ENCODE results near the gene LCE3C.

The LCE3C gene

GRCh38 chr1:152622803-152623202 is 22.8 kb downstream of the LCE3C start, which contains the start of gene LCE3A:
Gene LCE3A (minus strand): TSS chr1:152623103. CDS start chr1:152623103, 0 bp downstream.
- TF ChIP-seq CTCF (IDR thresholded peaks at IDR 0.05) = no peak
- Histone ChIP-seq H3K27ac (no peak within 1 kb of the TSS), H3K36me3 (no peaks in the 10 kb centered on the region), H3K4me1 (no peaks in the 10 kb centered on the region), H3K4me3 (no peak within 1 kb of the TSS), H3K27me3 (no peaks in the 10 kb centered on the region), H3K9me3 (peaks cover 2 to 17% (median 10%) of the 10 kb centered on the region in 3 donors)
- intact Hi-C loops (cut with DNase I; ENCODE audit: low total_unique reads) = no loop called here
- no peak for DNase-seq

GRCh38 chr1:152623203-152623844 is 23.3 kb downstream of the LCE3C start:
- peaks cover 2 to 17% (median 10%) of the 10 kb centered on the region in 3 donors for H3K9me3 ChIP-seq
- TF ChIP-seq CTCF (IDR thresholded peaks at IDR 0.05) = no peak
- DNase-seq = no peak
- intact Hi-C loops (cut with DNase I; ENCODE audit: low total_unique reads) = no loop called here
- no peaks in the 10 kb centered on the region for H3K4me1 ChIP-seq
- no peaks in the 10 kb centered on the region for H3K36me3 ChIP-seq
- H3K27ac ChIP-seq = no peak overlapping the region
- no peaks in the 10 kb centered on the region for H3K27me3 ChIP-seq
- H3K4me3 ChIP-seq = no peak overlapping the region

GRCh38 chr1:152626744-152627143 is 26.7 kb downstream of the LCE3C start:
- Histone ChIP-seq H3K36me3 (no peaks in the 10 kb centered on the region), H3K27me3 (no peaks in the 10 kb centered on the region), H3K27ac (no peak overlapping the region), H3K4me1 (no peaks in the 10 kb centered on the region), H3K9me3 (no peaks in the 10 kb centered on the region), H3K4me3 (no peak overlapping the region)
- intact Hi-C loops (cut with DNase I; ENCODE audit: low total_unique reads) = no loop called here
- no peak for DNase-seq
- no peak for TF ChIP-seq CTCF (IDR thresholded peaks at IDR 0.05)

- no peak for TF ChIP-seq CTCF (IDR thresholded peaks at IDR 0.05)
- Histone ChIP-seq H3K27me3 (no peaks in the 10 kb centered on the region), H3K36me3 (no peaks in the 10 kb centered on the region), H3K9me3 (no peaks in the 10 kb centered on the region), H3K27ac (no peak overlapping the region), H3K4me1 (no peaks in the 10 kb centered on the region), H3K4me3 (no peak overlapping the region)
- no peak for DNase-seq
- intact Hi-C loops (cut with DNase I; ENCODE audit: low total_unique reads) = no loop called here
Measured at GRCh38 chr1:152630596-152630995, 30.6 kb downstream of the LCE3C start.

GRCh38 chr1:152640351-152640750 is 40.3 kb downstream of the LCE3C start:
- Histone ChIP-seq H3K36me3 (no peaks in the 10 kb centered on the region), H3K9me3 (no peaks in the 10 kb centered on the region), H3K4me1 (no peaks in the 10 kb centered on the region), H3K27ac (no peak overlapping the region), H3K27me3 (no peaks in the 10 kb centered on the region), H3K4me3 (no peak overlapping the region)
- no peak for TF ChIP-seq CTCF (IDR thresholded peaks at IDR 0.05)
- DNase-seq = no peak
- intact Hi-C loops (cut with DNase I; ENCODE audit: low total_unique reads) = no loop called here

GRCh38 chr1:152643945-152644344 is 43.9 kb downstream of the LCE3C start:
- intact Hi-C loops (cut with DNase I; ENCODE audit: low total_unique reads) = no loop called here
- H3K9me3 ChIP-seq = no peaks in the 10 kb centered on the region
- no peaks in the 10 kb centered on the region for H3K27me3 ChIP-seq
- DNase-seq = no peak
- H3K4me3 ChIP-seq = no peak overlapping the region
- no peaks in the 10 kb centered on the region for H3K4me1 ChIP-seq
- H3K27ac ChIP-seq = no peak overlapping the region
- no peaks in the 10 kb centered on the region for H3K36me3 ChIP-seq
- no peak for TF ChIP-seq CTCF (IDR thresholded peaks at IDR 0.05)

Data from tibial artery (tissue), 4 donors.